Measurements from ENCODE around the gene CTNNAL1. TPM values are rescaled to one million over a fixed set of nuclear protein-coding genes. Genes with fewer than 3 reads are reported as not detected.

Gene CTNNAL1
- total RNA-seq, 1 experiment from 2014 or later, result 31.4 TPM

DNA sequence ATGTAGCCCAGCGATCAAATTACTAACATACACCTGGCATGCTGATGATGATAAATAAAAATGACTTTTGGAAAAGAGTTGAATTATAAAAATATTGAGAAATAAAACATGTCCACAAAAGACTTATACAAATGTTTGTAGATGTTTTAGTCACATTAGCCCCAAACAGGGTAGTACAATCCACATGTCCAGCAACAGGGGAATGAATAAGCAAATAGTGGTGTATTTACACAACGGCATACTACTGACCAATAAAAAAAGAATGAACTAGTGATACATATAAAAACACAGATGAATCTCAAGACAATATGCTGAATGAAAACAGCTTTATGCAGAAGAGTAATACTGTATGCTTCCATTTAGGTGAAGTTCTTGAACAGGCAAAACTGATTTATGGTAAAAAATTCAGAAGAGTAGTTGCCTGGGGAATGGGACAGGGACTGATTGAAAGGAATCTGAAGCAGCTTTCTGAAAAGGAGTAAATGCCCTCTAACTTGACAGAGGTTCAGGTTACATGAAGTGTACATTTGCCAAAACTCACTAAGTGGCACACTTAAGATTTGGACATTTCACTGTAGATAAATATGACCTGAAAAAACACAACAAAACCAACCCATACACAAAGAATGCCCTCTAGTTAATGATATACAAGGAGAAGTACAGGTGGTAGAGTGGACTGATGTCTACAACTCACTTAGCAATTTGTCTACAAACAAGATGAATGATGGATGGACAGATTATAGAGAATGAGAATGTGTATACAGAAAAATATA is 115.8 kb downstream of the CTNNAL1 start:
- DNase-seq, result no peak
- H3K4me2 ChIP-seq (ENCODE audit: low read depth, low read length, poor library complexity, severe bottlenecking), result no peak overlapping the region
- no peaks in the 10 kb centered on the region for H3K27me3 ChIP-seq (ENCODE audit: low read length)
- H3K36me3 ChIP-seq (ENCODE audit: insufficient read depth, low read length), result peaks cover 46% of the 10 kb centered on the region; the same call in 1 of the 2 replicates
- no peaks in the 10 kb centered on the region for H4K20me1 ChIP-seq (ENCODE audit: insufficient read depth, low read depth, low read length)
- H3K9me2 ChIP-seq (replicated peaks; ENCODE audit: insufficient read depth, low read length), result no peaks in the 10 kb centered on the region
- H3K27ac ChIP-seq (ENCODE audit: low read length), result no peak overlapping the region
- H3K9me3 ChIP-seq (ENCODE audit: low read length), result no peaks in the 10 kb centered on the region
- H3K9ac ChIP-seq (ENCODE audit: low read length), result no peak overlapping the region
- H3K79me2 ChIP-seq (ENCODE audit: low read length), result no peaks in the 10 kb centered on the region
- H2AFZ ChIP-seq (ENCODE audit: low read length), result no peak overlapping the region
- no peak overlapping the region for H3K4me3 ChIP-seq (ENCODE audit: low read length)
- no peaks in the 10 kb centered on the region for H3K4me1 ChIP-seq (ENCODE audit: low read length)

- Histone ChIP-seq H3K9me2 (replicated peaks; ENCODE audit: insufficient read depth, low read length) (no peaks in the 10 kb centered on the region), H3K4me1 (ENCODE audit: low read length) (no peaks in the 10 kb centered on the region), H3K27me3 (ENCODE audit: low read length) (no peaks in the 10 kb centered on the region), H4K20me1 (ENCODE audit: insufficient read depth, low read depth, low read length) (no peaks in the 10 kb centered on the region), H3K79me2 (ENCODE audit: low read length) (no peaks in the 10 kb centered on the region), H3K9ac (ENCODE audit: low read length) (no peak overlapping the region), H3K27ac (ENCODE audit: low read length) (no peak overlapping the region), H3K36me3 (ENCODE audit: insufficient read depth, low read length) (peaks cover 40% of the 10 kb centered on the region; the same call in 1 of the 2 replicates), H3K4me3 (ENCODE audit: low read length) (no peak overlapping the region), H2AFZ (ENCODE audit: low read length) (no peak overlapping the region), H3K9me3 (ENCODE audit: low read length) (no peaks in the 10 kb centered on the region), H3K4me2 (ENCODE audit: low read depth, low read length, poor library complexity, severe bottlenecking) (no peak overlapping the region)
- DNase-seq, result no peak
Measured at GRCh38 chr9:108894225-108894997, 118.9 kb downstream of the CTNNAL1 start.

Small RNA genes within 50 kb of the gene (small RNA-seq; reads per million reads assigned to genes)
- 5.0 reads per million, percentile 80 among the genes with 10 or more reads in this experiment for gene MIR32
- not detected for gene RF00019

Other genes starting within 250 kb of the CTNNAL1 start
- gene ACTL7B, start 157.5 kb downstream of the CTNNAL1 start, total RNA-seq (2014; rRNA removed; shearing (Covaris generic); ENCODE audit: low replicate concordance), result not detected in 2 replicates
- not detected in 2 replicates for gene ACTL7A, start 151.2 kb downstream of the CTNNAL1 start, total RNA-seq (2014; rRNA removed; shearing (Covaris generic); ENCODE audit: low replicate concordance)
- 41.4 and 60.3 TPM in 2 replicates for gene ELP1, start 79.4 kb downstream of the CTNNAL1 start, total RNA-seq (2014; rRNA removed; shearing (Covaris generic); ENCODE audit: low replicate concordance)
- gene ABITRAM, start 79.1 kb downstream of the CTNNAL1 start, total RNA-seq (2014; rRNA removed; shearing (Covaris generic); ENCODE audit: low replicate concordance), result 9.5 and 22.5 TPM in 2 replicates
- 24.2 and 37.9 TPM in 2 replicates for gene TMEM245, start 106.4 kb upstream of the CTNNAL1 start, total RNA-seq (2014; rRNA removed; shearing (Covaris generic); ENCODE audit: low replicate concordance)
- not detected in 2 replicates for gene FRRS1L, start 153.8 kb upstream of the CTNNAL1 start, total RNA-seq (2014; rRNA removed; shearing (Covaris generic); ENCODE audit: low replicate concordance)